LNCaP clone FGC (cell line): ENCODE data around the gene TLR1.

Experiments
- DNase-seq: peaks from one replicate; pipeline ENCODE4 v3.0.0-alpha.2; 2011; ENCODE audit warnings: low read depth
- H3K4me3 ChIP-seq: 2 replicates; pipeline ENCODE4 v1.5.1; 2011; ENCODE audit warnings: mild to moderate bottlenecking, low read depth, low read length, control low read depth
- TF ChIP-seq, protein P1 (sequence below): IDR thresholded peaks from 2 replicates; pipeline ENCODE4 v1.5.1; 2012; ENCODE audit warnings: mild to moderate bottlenecking; ENCODE audit not compliant: control insufficient read depth, insufficient read depth; ENCODE audit errors: extremely low read depth

TLR1 gene

DNA sequence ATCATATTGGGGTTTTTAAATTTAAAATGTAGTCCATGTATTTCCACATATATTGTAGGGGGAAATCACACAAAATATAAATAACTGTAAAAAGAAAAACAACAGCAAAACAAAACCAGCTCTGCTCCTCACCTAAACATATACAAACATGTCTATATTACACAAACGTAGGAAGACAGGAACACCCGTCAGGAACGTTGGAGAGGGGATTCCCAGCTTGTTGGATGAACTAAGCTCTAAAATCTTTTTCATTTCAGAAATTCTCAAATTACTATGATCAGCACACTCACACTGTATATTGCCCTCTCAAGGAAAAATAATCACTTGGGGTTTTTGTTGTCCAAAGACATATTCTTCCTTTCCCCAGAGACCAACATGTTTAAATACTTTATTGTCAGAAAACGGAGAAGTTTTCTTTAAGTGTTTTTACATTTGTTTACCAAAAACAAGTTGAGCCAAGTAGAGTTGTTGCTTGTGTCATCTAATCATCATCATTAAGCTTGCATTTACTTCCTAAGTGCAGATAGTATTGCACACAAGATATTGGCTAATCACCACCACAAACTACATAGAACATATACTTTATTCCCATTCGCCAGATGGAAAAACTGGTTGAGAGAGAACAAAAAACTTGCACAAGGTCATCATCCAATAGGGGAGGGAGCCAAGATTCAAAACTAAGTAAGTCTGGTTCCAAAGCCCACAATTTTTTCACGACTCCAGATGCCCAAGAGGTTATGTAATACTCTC, 19.4 kb downstream of the TLR1 start:
- no peak for DNase-seq
- H3K4me3 ChIP-seq, result no peak overlapping the region

DNA sequence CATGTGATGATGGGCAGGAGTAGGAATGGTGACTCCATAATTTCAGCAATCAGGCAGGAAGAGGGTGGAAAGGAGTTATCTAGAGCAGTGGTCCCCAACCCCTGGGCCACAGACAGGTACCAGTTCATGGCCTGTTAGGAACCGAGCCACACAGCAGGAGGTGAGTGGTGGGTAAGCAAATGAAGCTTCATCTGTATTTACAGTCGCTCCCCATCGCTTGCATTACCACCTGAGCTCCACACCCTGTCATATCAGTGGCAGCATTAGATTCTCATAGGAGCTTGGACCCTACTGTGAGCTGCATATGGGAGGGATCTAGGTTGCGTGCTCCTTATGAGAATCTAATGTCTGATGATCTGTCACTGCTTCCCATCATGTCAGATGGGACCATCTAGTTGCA, 20.4 kb downstream of the TLR1 start:
- no peak overlapping the region for H3K4me3 ChIP-seq
- no peak for DNase-seq
- TF ChIP-seq, protein P1, sequence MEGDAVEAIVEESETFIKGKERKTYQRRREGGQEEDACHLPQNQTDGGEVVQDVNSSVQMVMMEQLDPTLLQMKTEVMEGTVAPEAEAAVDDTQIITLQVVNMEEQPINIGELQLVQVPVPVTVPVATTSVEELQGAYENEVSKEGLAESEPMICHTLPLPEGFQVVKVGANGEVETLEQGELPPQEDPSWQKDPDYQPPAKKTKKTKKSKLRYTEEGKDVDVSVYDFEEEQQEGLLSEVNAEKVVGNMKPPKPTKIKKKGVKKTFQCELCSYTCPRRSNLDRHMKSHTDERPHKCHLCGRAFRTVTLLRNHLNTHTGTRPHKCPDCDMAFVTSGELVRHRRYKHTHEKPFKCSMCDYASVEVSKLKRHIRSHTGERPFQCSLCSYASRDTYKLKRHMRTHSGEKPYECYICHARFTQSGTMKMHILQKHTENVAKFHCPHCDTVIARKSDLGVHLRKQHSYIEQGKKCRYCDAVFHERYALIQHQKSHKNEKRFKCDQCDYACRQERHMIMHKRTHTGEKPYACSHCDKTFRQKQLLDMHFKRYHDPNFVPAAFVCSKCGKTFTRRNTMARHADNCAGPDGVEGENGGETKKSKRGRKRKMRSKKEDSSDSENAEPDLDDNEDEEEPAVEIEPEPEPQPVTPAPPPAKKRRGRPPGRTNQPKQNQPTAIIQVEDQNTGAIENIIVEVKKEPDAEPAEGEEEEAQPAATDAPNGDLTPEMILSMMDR, result no peak

More for the DNA sequence above, 19.4 kb downstream of the TLR1 start:
- TF ChIP-seq, protein P1, result no peak

DNA sequence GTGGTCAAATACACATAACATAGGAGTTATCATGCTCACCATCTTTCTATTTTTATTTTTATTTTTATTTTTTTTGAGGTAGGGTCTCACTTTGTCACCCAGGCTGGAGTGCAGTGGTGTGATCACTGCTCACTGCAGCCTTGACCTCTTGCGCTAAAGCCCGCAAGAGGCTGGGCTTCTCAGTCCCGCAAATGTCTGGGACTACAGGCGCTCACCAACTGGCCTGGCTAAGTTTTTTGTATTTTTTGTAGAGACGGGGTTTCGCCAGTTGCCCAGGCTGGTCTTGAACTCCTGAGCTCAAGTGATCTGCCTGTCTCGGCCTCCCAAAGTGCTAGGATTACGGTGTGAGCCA, 21.5 kb downstream of the TLR1 start:
- H3K4me3 ChIP-seq, result no peak overlapping the region
- TF ChIP-seq, protein P1, result no peak
- DNase-seq, result no peak

DNA sequence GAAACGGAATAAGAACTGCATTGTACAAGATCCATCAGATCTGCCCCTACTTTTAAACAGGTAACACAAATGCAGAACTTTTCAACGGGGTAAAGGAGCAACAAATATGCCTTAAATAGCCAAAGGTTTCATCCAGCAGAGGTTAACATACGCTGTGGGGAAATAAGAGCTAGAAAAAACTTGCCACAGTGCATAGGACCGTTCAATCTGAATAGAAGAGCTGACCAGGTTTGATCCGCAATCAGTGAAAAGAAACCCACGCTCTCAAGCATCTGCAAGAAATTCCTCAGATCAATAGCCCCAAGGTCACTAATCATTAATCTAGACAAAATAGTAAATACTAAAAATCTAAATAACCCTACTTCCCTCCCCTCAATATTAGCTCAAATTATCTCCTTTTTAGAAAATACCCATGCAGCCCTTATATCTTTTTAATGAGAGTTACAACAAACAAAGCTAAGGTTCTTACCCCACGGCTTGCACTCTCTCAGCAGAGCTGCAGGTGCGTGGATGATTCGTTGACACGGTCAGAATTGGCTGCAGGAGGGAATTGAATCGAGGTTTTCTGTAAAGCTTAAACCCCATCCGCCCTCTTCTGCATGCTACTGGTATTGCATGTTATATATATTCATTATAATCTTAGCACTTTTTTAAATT, 22.0 kb downstream of the TLR1 start, which contains the start of gene TLR10:
TSS of gene TLR10 (minus strand) at position 539 of the 657 bp plus-strand sequence. CDS start 7,400 bp downstream, outside the sequence.
- TF ChIP-seq, protein P1, result peak; percentile 47
- peak; percentile 21 for DNase-seq
- H3K4me3 ChIP-seq, result no peak within 1 kb of the TSS

DNA sequence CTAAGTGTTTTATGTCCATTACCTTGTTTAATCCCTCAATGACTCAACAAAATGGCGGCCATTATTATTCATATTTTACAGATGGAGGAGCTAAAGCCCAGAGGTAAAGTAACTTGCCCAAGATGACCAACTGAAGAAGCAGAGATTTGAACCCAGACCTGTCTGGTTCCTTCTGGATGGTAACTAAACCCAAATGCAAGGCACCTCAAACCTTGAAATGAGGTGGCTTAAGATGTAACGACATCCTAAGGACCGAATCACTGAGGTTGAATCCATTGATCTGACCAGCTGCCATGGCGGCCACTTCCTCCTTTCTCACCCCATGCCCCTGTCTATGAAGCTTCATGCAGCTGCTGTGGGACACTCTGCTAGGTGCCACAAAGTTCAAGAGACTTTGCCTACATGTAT, 22.7 kb downstream of the TLR1 start:
- no peak overlapping the region for H3K4me3 ChIP-seq
- DNase-seq, result no peak
- TF ChIP-seq, protein P1, result no peak

DNA sequence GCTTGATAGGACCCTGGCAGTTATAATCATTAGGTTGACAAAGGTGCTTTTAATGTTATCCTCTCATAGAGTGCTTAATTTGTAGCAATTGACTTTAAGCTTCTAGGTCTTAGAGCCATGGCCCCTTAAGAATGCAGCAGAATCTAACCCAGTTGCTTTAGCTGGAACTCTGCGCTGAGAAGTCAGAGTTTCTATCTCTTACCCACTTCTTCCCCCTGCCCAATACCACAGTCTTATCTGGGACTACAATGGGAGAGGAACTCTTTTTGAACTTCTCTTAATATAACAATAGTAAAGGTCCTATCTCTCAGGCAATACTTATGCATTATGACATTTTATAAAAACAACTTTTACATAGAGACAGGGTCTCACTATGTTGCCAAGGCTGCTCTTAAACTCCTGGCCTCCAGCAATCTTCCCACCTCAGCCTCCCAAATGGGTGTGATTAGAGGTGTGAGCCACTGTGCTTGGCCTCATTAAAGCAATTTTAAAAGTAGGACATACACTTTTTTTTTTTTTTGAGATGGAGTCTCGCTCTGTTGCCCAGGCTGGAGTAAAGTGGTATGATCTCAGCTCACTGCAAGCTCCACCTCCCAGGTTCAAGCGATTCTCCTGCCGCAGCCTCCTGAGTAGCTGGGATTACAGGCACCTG, 23.6 kb downstream of the TLR1 start:
- DNase-seq, result no peak
- TF ChIP-seq, protein P1, result no peak
- no peak overlapping the region for H3K4me3 ChIP-seq
